22Rv1 (cell line): Measurements from ENCODE around the gene DFFB.

Source experiments
- CTCF ChIP-seq: fragments of 450-650 bp; IDR thresholded peaks from 2 replicates; pipeline ENCODE4 v1.5.1; 2017; ENCODE audit warnings: mild to moderate bottlenecking
- ZFX ChIP-seq: fragments of 450-650 bp; IDR thresholded peaks from 2 replicates; pipeline ENCODE4 v1.6.1; 2017; ENCODE audit warnings: antibody characterized with exemption, borderline replicate concordance

GRCh38 chr1:3929126-3929525 is 71.8 kb downstream of the DFFB start:
- no peak for TF ChIP-seq CTCF
- TF ChIP-seq ZFX = no peak
